OCI-LY3 (cell line): ENCODE results near the gene COPZ2.
"Not testable (repeated sequence)": the region's sequence is repeated elsewhere in the genome, so short reads cannot be mapped to it uniquely, and the experiment has no call there.

Source experiments
- CTCF ChIP-seq: fragments of 200-600, 300-600 bp; sonication (generic); IDR thresholded peaks from 2 replicates; pipeline ENCODE4 v1.5.1; 2014; ENCODE audit warnings: antibody characterized with exemption, low read length, low read depth
- EZH2phosphoT487 ChIP-seq: fragments of 200-600 bp; shearing (Covaris generic); IDR thresholded peaks from 2 replicates; pipeline ENCODE4 v1.6.1; 2018; ENCODE audit warnings: antibody characterized with exemption, mixed run types, low read depth

GRCh38 chr17:48067808-48068207 lies 30.2 kb upstream of the COPZ2 start:
- TF ChIP-seq CTCF, EZH2phosphoT487: not testable (repeated sequence)
